Right lobe of liver (tissue), 6 donors: ENCODE data around the gene PSMC3IP. TPM values are rescaled to one million over a fixed set of nuclear protein-coding genes. Genes with fewer than 3 reads are reported as not detected.

Source experiments
- ATAC-seq, 4 donors: fragments of 200-7000 bp; cut with Tn5 transposase; one replicate each; pipeline ENCODE4 v1.9.1; 2020; ENCODE audit warnings: mild to moderate bottlenecking in 4 of 4, moderate library complexity in 4 of 4
- DNase-seq, 3 donors: peaks; one replicate each; pipeline ENCODE4 v3.0.0-alpha.2; 2020
- H3K27ac ChIP-seq, 3 donors: fragments of 200-600 bp; one replicate each; pipeline ENCODE4 v1.8.0; 2022
- H3K27me3 ChIP-seq, 2 donors: fragments of 200-600 bp; one replicate each; pipeline ENCODE4 v1.8.0; 2022
- H3K36me3 ChIP-seq, 4 donors: fragments of 200-600 bp; sonication (generic) in 1 of 4; one replicate each; pipeline versions ENCODE4 v1.5.1 to v1.8.0; 2017 to 2022; ENCODE audit warnings: control low read depth in 1 of 4
- H3K4me1 ChIP-seq, 4 donors: fragments of 200-600 bp; sonication (generic) in 1 of 4; one replicate each; pipeline versions ENCODE4 v1.5.1 to v1.8.0; 2017 to 2022; ENCODE audit warnings: control low read depth in 1 of 4
- H3K4me3 ChIP-seq, 3 donors: fragments of 200-600 bp; one replicate each; pipeline ENCODE4 v1.8.0; 2022
- H3K9me3 ChIP-seq, 4 donors: fragments of 200-600 bp; sonication (generic) in 1 of 4; one replicate each; pipeline versions ENCODE4 v1.5.1 to v1.8.0; 2017 to 2022; ENCODE audit warnings: control low read depth in 1 of 4
- POLR2A ChIP-seq: fragments of 450-650 bp; IDR thresholded peaks from one replicate; pipeline ENCODE4 v1.6.1; 2017; ENCODE audit warnings: antibody characterized with exemption, mild to moderate bottlenecking
- WGBS: methylation state at CpG from one replicate; pipeline ENCODE4 v1.1.6; 2018; ENCODE audit warnings: low coverage, low lambda C conversion rate; ENCODE audit not compliant: insufficient coverage; ENCODE audit errors: missing lambda C conversion rate; 5-methylcytosine and 5-hydroxymethylcytosine counted together
- intact Hi-C, 2 donors: fragments of 100-400 bp; cut with DNase I; formaldehyde crosslinking; loops; one replicate each; pipeline versions ENCODE4 v1.11.2 to v1.14.1; 2022
- total RNA-seq, 6 experiments: library from RNA; depleted of rRNA in 2 of 6; stranded (reverse); fragments of >200 nt in 2 of 6; fragmentation: NEBNext Ultra II Directional in 3 of 6; extraction: Animal tissue kit (Norgen Biotek cat#: 25700) in 3 of 6; gene quantifications; one replicate each; pipeline versions ENCODE4 v1.1.0 to v1.2.4, GENCODE V29; 2016 to 2023
- TF ChIP-seq, protein P1 (sequence below), 4 donors: fragments of 200-600 bp in 3 of 4; fragments of 450-650 bp in 1 of 4; IDR thresholded peaks; one replicate each; pipeline versions ENCODE4 v1.5.1 to v1.8.0; 2016 to 2022; ENCODE audit warnings: antibody characterized with exemption in 4 of 4, mild to moderate bottlenecking in 2 of 4
- donor health status: DM: no; HTN: yes; CAD: no.
- donor health status: DM: no; HTN: no; CAD: no.
- donor health status: DM: no; HTN: no; CAD: no.
- donor health status: DM: no; HTN: yes; CAD: no.
- donor health status: DM: no; HTN: yes; CAD: no.

The PSMC3IP gene
- total RNA-seq, 6 experiments from 2014 or later, result 0.26 to 2.4 (median 0.76) TPM

GRCh38 chr17:42522798-42523278 is 54.7 kb downstream of the PSMC3IP start:
- 100% methylated on average over 2 of the region's 8 CpGs for WGBS
- no peaks in the 10 kb centered on the region for H3K27me3 ChIP-seq
- no peaks in the 10 kb centered on the region for H3K9me3 ChIP-seq
- H3K27ac ChIP-seq, result peak overlapping the region; percentile 29 to 89 (median 77)
- DNase-seq, result no peak
- no peaks in the 10 kb centered on the region for H3K36me3 ChIP-seq
- peaks cover 0 to 63% (median 20%) of the 10 kb centered on the region in 4 donors for H3K4me1 ChIP-seq
- intact Hi-C loops, result no loop called here
- ATAC-seq, result no peak
- no peak for TF ChIP-seq POLR2A
- TF ChIP-seq, protein P1, sequence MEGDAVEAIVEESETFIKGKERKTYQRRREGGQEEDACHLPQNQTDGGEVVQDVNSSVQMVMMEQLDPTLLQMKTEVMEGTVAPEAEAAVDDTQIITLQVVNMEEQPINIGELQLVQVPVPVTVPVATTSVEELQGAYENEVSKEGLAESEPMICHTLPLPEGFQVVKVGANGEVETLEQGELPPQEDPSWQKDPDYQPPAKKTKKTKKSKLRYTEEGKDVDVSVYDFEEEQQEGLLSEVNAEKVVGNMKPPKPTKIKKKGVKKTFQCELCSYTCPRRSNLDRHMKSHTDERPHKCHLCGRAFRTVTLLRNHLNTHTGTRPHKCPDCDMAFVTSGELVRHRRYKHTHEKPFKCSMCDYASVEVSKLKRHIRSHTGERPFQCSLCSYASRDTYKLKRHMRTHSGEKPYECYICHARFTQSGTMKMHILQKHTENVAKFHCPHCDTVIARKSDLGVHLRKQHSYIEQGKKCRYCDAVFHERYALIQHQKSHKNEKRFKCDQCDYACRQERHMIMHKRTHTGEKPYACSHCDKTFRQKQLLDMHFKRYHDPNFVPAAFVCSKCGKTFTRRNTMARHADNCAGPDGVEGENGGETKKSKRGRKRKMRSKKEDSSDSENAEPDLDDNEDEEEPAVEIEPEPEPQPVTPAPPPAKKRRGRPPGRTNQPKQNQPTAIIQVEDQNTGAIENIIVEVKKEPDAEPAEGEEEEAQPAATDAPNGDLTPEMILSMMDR (IDR thresholded peaks at IDR 0.05), result no peak
- no peak overlapping the region for H3K4me3 ChIP-seq

Other genes starting within 250 kb of the PSMC3IP start
- 100 to 1,000 TPM; 108 to 267 (median 208) TPM for gene STAT3, start 189.3 kb downstream of the PSMC3IP start, total RNA-seq
- gene CAVIN1, start 154.5 kb downstream of the PSMC3IP start, total RNA-seq, result 10 to 100 TPM in 5 of 6 experiments, 1 to 10 TPM in 1; 8.7 to 29.6 (median 17.4) TPM
- gene ATP6V0A1, start 118.9 kb downstream of the PSMC3IP start, total RNA-seq, result 10 to 100 TPM; 36.4 to 66.0 (median 49.4) TPM
- gene NAGLU, start 41.5 kb downstream of the PSMC3IP start, total RNA-seq, result 10 to 100 TPM; 36.4 to 81.6 (median 43.7) TPM
- gene HSD17B1, start 24.8 kb downstream of the PSMC3IP start, total RNA-seq, result 1 to 10 TPM in 1 of 6 experiments, under 1 TPM in 5; 0.31 to 1.1 (median 0.87) TPM
- 10 to 100 TPM; 48.1 to 70.5 (median 60.9) TPM for gene COASY, start 15.6 kb downstream of the PSMC3IP start, total RNA-seq
- gene MLX, start 10.6 kb downstream of the PSMC3IP start, total RNA-seq, result 10 to 100 TPM; 34.5 to 46.2 (median 35.2) TPM
- 10 to 100 TPM; 31.0 to 49.4 (median 43.2) TPM for gene RETREG3, start 31.6 kb upstream of the PSMC3IP start, total RNA-seq
- 10 to 100 TPM; 17.9 to 44.5 (median 22.0) TPM for gene TUBG1, start 32.0 kb upstream of the PSMC3IP start, total RNA-seq
- 10 to 100 TPM in 1 of 6 experiments, 1 to 10 TPM in 5; 6.8 to 10.7 (median 7.5) TPM for gene TUBG2, start 81.6 kb upstream of the PSMC3IP start, total RNA-seq
- 10 to 100 TPM in 5 of 6 experiments, 1 to 10 TPM in 1; 8.1 to 23.7 (median 11.2) TPM for gene PLEKHH3, start 99.3 kb upstream of the PSMC3IP start, total RNA-seq
- gene CCR10, start 104.1 kb upstream of the PSMC3IP start, total RNA-seq, result under 1 TPM in 3 of 6 experiments, not detected in 3; 0.21 to 0.34 (median 0.31) TPM
- 1 to 10 TPM in 1 of 6 experiments, under 1 TPM in 5; 0.42 to 1.8 (median 0.56) TPM for gene CNTNAP1, start 104.8 kb upstream of the PSMC3IP start, total RNA-seq
- 10 to 100 TPM in 3 of 6 experiments, 1 to 10 TPM in 3; 5.5 to 16.5 (median 10.8) TPM for gene EZH1, start 167.3 kb upstream of the PSMC3IP start, total RNA-seq
- 1 to 10 TPM; 1.9 to 9.4 (median 4.4) TPM for gene RAMP2, start 183.5 kb upstream of the PSMC3IP start, total RNA-seq
- 10 to 100 TPM; 28.3 to 47.0 (median 33.6) TPM for gene VPS25, start 195.7 kb upstream of the PSMC3IP start, total RNA-seq
- gene WNK4, start 202.9 kb upstream of the PSMC3IP start, total RNA-seq, result 1 to 10 TPM in 1 of 6 experiments, under 1 TPM in 2, not detected in 3; 0.12 to 1.1 (median 0.22) TPM
- 100 to 1,000 TPM in 1 of 6 experiments, 10 to 100 TPM in 5; 50.4 to 118 (median 68.3) TPM for gene COA3, start 221.0 kb upstream of the PSMC3IP start, total RNA-seq
- under 1 TPM in 1 of 6 experiments, not detected in 5; 0.15 TPM for gene CNTD1, start 221.1 kb upstream of the PSMC3IP start, total RNA-seq
- gene BECN1, start 246.6 kb upstream of the PSMC3IP start, total RNA-seq, result 10 to 100 TPM; 29.6 to 48.8 (median 37.4) TPM